RWPE1 (cell line): ENCODE results near the gene OXCT1.
A peak's percentile ranks its signal among the peaks of the same experiment; 100 is the strongest.

Experiments used
- CTCF ChIA-PET: fragments of 350-600 bp; sonication (Branson Sonifier 250); formaldehyde crosslinking; extraction: SDS; loops from one replicate; lab custom pipeline; 2021; lab: Yijun Ruan, JAX
- POLR2A ChIA-PET: fragments of 400-600 bp; formaldehyde crosslinking; extraction: SDS; loops from one replicate; lab custom pipeline; 2020; ENCODE audit warnings: antibody characterized with exemption; ENCODE audit not compliant: low non-redundant PET; lab: Yijun Ruan, JAX
- DNase-seq: peaks from one replicate; pipeline ENCODE4 v3.0.0; 2012; ENCODE audit warnings: low spot score
- H3K27ac ChIP-seq: fragments of 450-650 bp; 2 replicates; pipeline ENCODE4 v1.5.1; 2017
- CTCF ChIP-seq: fragments of 450-650 bp; conservative IDR thresholded peaks from 2 replicates; pipeline ENCODE4 v1.5.1; 2017; ENCODE audit warnings: low read depth, mild to moderate bottlenecking

The OXCT1 gene

GRCh38 chr5:41837793-41838192 lies 32.4 kb downstream of the OXCT1 start:
- DNase-seq, result no peak
- no peak overlapping the region for H3K27ac ChIP-seq
- TF ChIP-seq CTCF, result no peak
- ChIA-PET CTCF (interaction anchor here (1.0 kb wide), 1 partner anchor 220 kb away, joined by 3 read pairs; no protein-coding TSS in a partner anchor), POLR2A (interaction anchor here (0.6 kb wide), 1 partner anchor 10 kb away, joined by 3 read pairs; no protein-coding TSS in a partner anchor)

- peak; percentile 18 for DNase-seq
These were observed 34.6 kb downstream of the OXCT1 start for GRCh38 chr5:41835645-41836044.

GRCh38 chr5:41834506-41834905 lies 35.7 kb downstream of the OXCT1 start:
- CTCF ChIA-PET, result interaction anchor here (0.5 to 0.7 kb wide), 3 partner anchors 245 to 1894 kb away, joined by 3 read pairs; no protein-coding TSS in a partner anchor
- TF ChIP-seq CTCF, result no peak
- H3K27ac ChIP-seq, result no peak overlapping the region
- POLR2A ChIA-PET, result interaction anchor here (0.6 kb wide), 1 partner anchor 1370 kb away, joined by 4 read pairs; no protein-coding TSS in a partner anchor
- no peak for DNase-seq

More at GRCh38 chr5:41835645-41836044, 34.6 kb downstream of the OXCT1 start:
- H3K27ac ChIP-seq, result no peak overlapping the region
- POLR2A ChIA-PET, result no interaction called here
- CTCF ChIA-PET, result interaction anchor here (0.5 to 0.7 kb wide), 2 partner anchors 8 to 842 kb away, joined by 4 to 6 read pairs; no protein-coding TSS in a partner anchor
- no peak for TF ChIP-seq CTCF

GRCh38 chr5:41832430-41832829 lies 37.8 kb downstream of the OXCT1 start:
- ChIA-PET POLR2A (no interaction called here), CTCF (interaction anchor here (0.6 kb wide), 1 partner anchor 205 kb away, joined by 3 read pairs; no protein-coding TSS in a partner anchor)
- no peak for DNase-seq
- TF ChIP-seq CTCF, result no peak
- H3K27ac ChIP-seq, result no peak overlapping the region

GRCh38 chr5:41831155-41831554 lies 39.1 kb downstream of the OXCT1 start:
- POLR2A ChIA-PET, result no interaction called here
- CTCF ChIA-PET, result no interaction called here
- DNase-seq, result no peak
- no peak for TF ChIP-seq CTCF
- H3K27ac ChIP-seq, result no peak overlapping the region

GRCh38 chr5:41827792-41828191 lies 42.4 kb downstream of the OXCT1 start:
- ChIA-PET POLR2A (interaction anchor here (0.7 kb wide), 1 partner anchor 10 kb away, joined by 3 read pairs; no protein-coding TSS in a partner anchor), CTCF (interaction anchor here (0.6 kb wide), 1 partner anchor 8 kb away, joined by 6 read pairs; no protein-coding TSS in a partner anchor)
- H3K27ac ChIP-seq, result no peak overlapping the region
- no peak for TF ChIP-seq CTCF
- no peak for DNase-seq
